HepG2 (cell line): ENCODE data around the gene AMIGO1. TPM values are rescaled to one million over a fixed set of nuclear protein-coding genes. Genes with fewer than 3 reads are reported as not detected.

ENCODE experiments used
- ELF3 ChIP-seq: IDR thresholded peaks from 2 replicates; pipeline ENCODE4 v1.6.1; 2016; ENCODE audit warnings: missing genetic modification reagents, missing compliant biosample characterization
- FOSL1 ChIP-seq: sonication (generic); formaldehyde crosslinking; IDR thresholded peaks from 2 replicates; pipeline ENCODE4 v1.9.0; 2021; ENCODE audit warnings: missing genetic modification reagents, borderline replicate concordance
- HMGXB4 ChIP-seq, 2 experiments: sonication (generic) in 1 of 2; formaldehyde crosslinking in 1 of 2; IDR thresholded peaks; 2 replicates each; pipeline versions ENCODE4 v1.4.0 to v1.6.1; 2018 to 2020; ENCODE audit warnings: missing genetic modification reagents in 2 of 2, borderline replicate concordance in 1 of 2, low read depth in 1 of 2, mild to moderate bottlenecking in 1 of 2, missing biosample characterization in 1 of 2
- HNF1B ChIP-seq: sonication (generic); formaldehyde crosslinking; IDR thresholded peaks from 2 replicates; pipeline ENCODE4 v1.5.1; 2020; ENCODE audit warnings: mild to moderate bottlenecking, moderate library complexity, missing genetic modification reagents
- IKZF1 ChIP-seq: fragments of 450-650 bp; IDR thresholded peaks from 2 replicates; pipeline ENCODE4 v1.7.1; 2016
- MEF2D ChIP-seq: sonication (generic); formaldehyde crosslinking; IDR thresholded peaks from 2 replicates; pipeline ENCODE4 v1.5.1; 2020; ENCODE audit warnings: mild to moderate bottlenecking, missing genetic modification reagents
- NFAT5 ChIP-seq: sonication (generic); formaldehyde crosslinking; IDR thresholded peaks from 2 replicates; pipeline ENCODE4 v1.4.0; 2020; ENCODE audit warnings: missing genetic modification reagents
- PRMT3 ChIP-seq: sonication (generic); formaldehyde crosslinking; IDR thresholded peaks from 2 replicates; pipeline ENCODE4 v1.8.1; 2022; ENCODE audit warnings: low read depth, mild to moderate bottlenecking, moderate library complexity, missing genetic modification reagents, borderline replicate concordance
- RBFOX2 ChIP-seq: fragments of 200-400 bp; formaldehyde crosslinking; IDR thresholded peaks from 2 replicates; pipeline ENCODE4 v1.6.1; 2017; ENCODE audit warnings: low read depth, mild to moderate bottlenecking, low read length
- SOX5 ChIP-seq: IDR thresholded peaks from 2 replicates; pipeline ENCODE4 v1.6.1; 2016; ENCODE audit warnings: borderline replicate concordance
- ZNF180 ChIP-seq: sonication (generic); formaldehyde crosslinking; IDR thresholded peaks from 2 replicates; pipeline ENCODE4 v1.4.0; 2020; ENCODE audit warnings: low read depth, missing genetic modification reagents, borderline replicate concordance
- ZNF800 ChIP-seq: sonication (generic); formaldehyde crosslinking; IDR thresholded peaks from 2 replicates; pipeline ENCODE4 v1.4.0; 2020; ENCODE audit warnings: missing genetic modification reagents
- polyA plus RNA-seq, 8 experiments: library from polyadenylated mRNA; depleted of rRNA in 3 of 8; stranded (reverse) in 7 of 8; unstranded in 1 of 8; fragments of >200 nt; fragmentation: Illumina TruSeq in 4 of 8; extraction: Trizol in 4 of 8; gene quantifications; 2 replicates each; pipeline versions ENCODE4 v1.2.1 to v1.2.3, GENCODE V29; 2011 to 2016; ENCODE audit warnings: low read depth in 4 of 8, missing spikeins in 1 of 8, mixed read lengths in 1 of 8; ENCODE audit not compliant: insufficient read depth in 1 of 8
- total RNA-seq, 5 experiments: library from RNA; depleted of rRNA; stranded (reverse); fragments of >200 nt; fragmentation: Illumina TruSeq; extraction: Trizol; gene quantifications; 2 replicates each; pipeline ENCODE4 v1.2.3, GENCODE V29; 2016; ENCODE audit warnings: low read depth in 1 of 5
- TF ChIP-seq, protein P1 (sequence below): sonication (generic); formaldehyde crosslinking; IDR thresholded peaks from 2 replicates; pipeline ENCODE4 v1.9.0; 2022; ENCODE audit warnings: missing genetic modification reagents, mild to moderate bottlenecking, borderline replicate concordance

The AMIGO1 gene
- total and polyA plus RNA-seq, 2 of the 13 experiments (the other 11 are each of a cell fraction or from before 2014, with no cell fraction given) = 0.40 to 1.3 TPM

DNA sequence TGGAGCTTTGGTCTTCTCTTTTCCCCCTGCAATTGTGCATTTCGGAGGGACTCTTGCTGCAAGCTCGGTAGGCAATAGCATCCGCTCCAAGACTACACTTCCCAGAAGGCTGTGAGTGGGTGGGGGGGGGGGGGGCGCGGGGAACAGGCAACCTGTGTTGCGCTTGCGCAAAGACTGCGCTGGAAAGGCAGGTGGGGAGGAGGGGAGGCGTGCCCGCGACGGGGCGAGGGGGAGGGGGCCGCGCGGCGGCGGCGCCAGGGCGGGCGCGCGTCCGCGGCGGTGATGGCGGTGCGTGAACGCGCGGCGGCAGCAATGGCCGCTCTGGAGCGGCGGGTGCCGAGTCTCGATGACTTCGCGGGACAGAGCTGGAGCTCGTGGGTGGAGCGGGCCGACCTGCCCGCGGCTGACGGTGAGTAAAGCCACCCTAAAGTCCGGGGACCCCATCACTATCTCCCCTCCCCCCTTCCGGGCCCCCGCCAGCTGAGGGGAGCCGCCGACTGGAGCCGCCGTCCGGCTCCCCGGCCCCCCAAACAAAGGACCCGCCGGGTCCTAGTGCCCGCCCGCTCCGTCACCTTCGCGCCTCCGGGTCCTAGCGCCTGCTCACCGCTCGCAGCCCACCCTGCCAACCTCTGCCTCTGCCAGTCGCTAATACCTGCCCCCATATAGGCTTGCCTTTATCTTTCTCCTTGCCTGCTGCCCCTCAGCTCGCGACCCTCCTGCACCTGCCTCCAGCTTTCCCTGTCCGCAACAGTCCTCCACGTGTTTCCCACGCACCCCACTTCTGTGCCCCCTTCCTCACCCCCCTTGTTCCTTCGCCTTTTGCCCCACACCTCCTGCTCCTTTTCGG lies 25.6 kb downstream of the AMIGO1 start, which contains the start of gene ATXN7L2 (continued):
- TF ChIP-seq RBFOX2 (peak; percentile 86), FOSL1 (CRISPR knock-in tag) (no peak), HMGXB4 (CRISPR knock-in tag; IDR thresholded peaks at IDR 0.05; ENCODE audit: borderline replicate concordance in 1 of 2, low read depth in 1 of 2) (peak; percentile 29 to 34; a peak in 1 of 4 replicates), PRMT3 (CRISPR knock-in tag) (no peak), ZNF180 (no peak), NFAT5 (CRISPR knock-in tag) (peak; percentile 27; the same call in 1 of the 2 replicates), MEF2D (peak; percentile 68; the same call in 1 of the 2 replicates), HNF1B (CRISPR knock-in tag) (peak; percentile 45; the same call in 1 of the 2 replicates), IKZF1 (no peak), ZNF800 (CRISPR knock-in tag) (no peak), SOX5 (no peak), ELF3 (CRISPR knock-in tag) (0 out of 2 replicates have a peak, but pooled peaks have one; percentile 59)
- TF ChIP-seq, protein P1, sequence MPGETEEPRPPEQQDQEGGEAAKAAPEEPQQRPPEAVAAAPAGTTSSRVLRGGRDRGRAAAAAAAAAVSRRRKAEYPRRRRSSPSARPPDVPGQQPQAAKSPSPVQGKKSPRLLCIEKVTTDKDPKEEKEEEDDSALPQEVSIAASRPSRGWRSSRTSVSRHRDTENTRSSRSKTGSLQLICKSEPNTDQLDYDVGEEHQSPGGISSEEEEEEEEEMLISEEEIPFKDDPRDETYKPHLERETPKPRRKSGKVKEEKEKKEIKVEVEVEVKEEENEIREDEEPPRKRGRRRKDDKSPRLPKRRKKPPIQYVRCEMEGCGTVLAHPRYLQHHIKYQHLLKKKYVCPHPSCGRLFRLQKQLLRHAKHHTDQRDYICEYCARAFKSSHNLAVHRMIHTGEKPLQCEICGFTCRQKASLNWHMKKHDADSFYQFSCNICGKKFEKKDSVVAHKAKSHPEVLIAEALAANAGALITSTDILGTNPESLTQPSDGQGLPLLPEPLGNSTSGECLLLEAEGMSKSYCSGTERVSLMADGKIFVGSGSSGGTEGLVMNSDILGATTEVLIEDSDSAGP = peak; percentile 89; the same call in 1 of the 2 replicates
